Rectal smooth muscle tissue (tissue), 1 donor: Measurements from ENCODE around the gene GPR55.
A peak's percentile ranks its signal among the peaks of the same experiment; 100 is the strongest.

Source experiments
- H3K27ac ChIP-seq: one replicate; pipeline ENCODE4 v1.7.0; 2013; ENCODE audit warnings: low read depth, low read length, inconsistent platforms
- H3K27me3 ChIP-seq: one replicate; pipeline ENCODE4 v1.7.0; 2013; ENCODE audit warnings: low read length; ENCODE audit not compliant: control insufficient read depth, insufficient read depth
- H3K36me3 ChIP-seq: one replicate; pipeline ENCODE4 v1.7.0; 2013; ENCODE audit warnings: low read length; ENCODE audit not compliant: control insufficient read depth, insufficient read depth
- H3K4me1 ChIP-seq: one replicate; pipeline ENCODE4 v1.7.0; 2013; ENCODE audit warnings: low read length; ENCODE audit not compliant: control insufficient read depth, insufficient read depth
- H3K4me3 ChIP-seq: one replicate; pipeline ENCODE4 v1.7.0; 2013; ENCODE audit warnings: low read length
- H3K9ac ChIP-seq: one replicate; pipeline ENCODE4 v1.7.0; 2013; ENCODE audit warnings: low read length

Gene GPR55

DNA sequence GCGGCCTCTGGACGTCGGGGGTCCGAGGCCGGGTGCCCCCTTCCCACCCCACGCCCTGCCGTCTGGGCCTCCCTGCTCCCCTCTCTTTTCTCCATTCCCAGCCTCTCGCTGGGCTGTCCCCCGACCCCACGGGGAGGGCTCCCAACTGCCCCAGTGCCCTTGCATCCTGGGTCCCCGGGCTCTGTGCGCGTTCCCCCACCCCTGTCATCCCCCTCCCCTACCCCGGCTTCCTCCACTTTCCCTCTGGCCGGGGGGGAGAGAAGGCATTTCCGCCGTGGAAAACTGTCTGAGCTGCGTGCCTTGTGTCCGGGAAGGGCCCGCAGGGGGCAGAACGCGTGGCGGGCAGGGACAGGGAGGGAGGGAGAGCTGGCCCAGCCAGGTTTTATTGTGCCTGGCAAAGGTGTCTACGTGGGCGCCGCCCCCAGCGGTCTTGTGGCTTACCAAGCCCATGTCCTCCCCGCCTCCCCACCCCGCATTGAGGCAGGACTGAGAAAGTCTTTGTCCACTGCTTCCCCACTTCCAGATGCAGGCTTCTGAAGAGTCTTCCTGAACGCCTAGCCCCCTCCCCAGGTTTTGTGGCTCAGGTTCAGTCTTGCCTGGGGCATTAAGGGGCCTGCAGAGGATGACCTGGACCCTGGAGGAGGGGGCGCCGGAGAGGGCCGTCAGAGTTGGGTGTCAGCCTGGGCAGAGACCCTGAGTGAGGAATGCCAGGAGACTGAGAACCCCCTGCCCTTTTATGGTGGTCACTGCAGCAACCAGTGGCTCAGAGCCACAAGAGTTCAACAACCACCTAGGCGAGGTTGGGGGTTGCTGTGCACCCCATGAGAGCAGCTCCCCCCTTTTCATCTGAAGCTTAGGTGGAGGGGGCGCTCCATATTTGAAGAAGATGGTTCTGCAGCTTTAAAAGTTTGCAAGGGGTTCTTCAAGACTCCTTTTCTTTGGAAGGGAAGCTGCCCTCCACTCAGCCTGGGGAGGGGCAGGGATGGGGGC, 59.0 kb downstream of the GPR55 start:
- H3K9ac ChIP-seq: peak overlapping the region; percentile 39
- no peaks in the 10 kb centered on the region for H3K27me3 ChIP-seq
- peaks cover 42% of the 10 kb centered on the region for H3K4me1 ChIP-seq
- peak overlapping the region; percentile 74 for H3K27ac ChIP-seq
- H3K36me3 ChIP-seq: no peaks in the 10 kb centered on the region
- peak overlapping the region; percentile 85 for H3K4me3 ChIP-seq

DNA sequence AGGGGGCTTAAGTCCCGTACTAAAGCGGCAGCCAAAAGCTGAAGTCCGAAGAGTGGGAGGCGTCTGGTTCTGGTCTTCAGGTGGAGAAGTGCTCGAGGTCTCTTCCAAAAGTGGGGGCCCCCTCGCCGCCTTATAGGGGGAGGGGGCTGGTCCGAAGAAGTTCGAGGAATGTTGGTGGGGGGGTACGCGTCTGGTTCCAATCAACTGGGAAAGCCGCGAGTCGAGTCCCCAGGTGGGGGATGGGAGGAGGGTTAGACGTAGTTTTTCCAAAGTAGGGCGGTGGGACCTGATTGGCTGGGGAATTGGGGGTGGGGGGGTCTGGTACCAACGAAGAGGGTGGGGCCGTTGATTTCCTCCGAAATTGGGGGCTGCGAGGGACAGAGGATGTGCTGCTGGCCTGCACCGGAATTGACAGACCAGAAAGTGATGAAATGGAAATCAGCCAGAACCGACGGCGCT, 59.7 kb downstream of the GPR55 start:
- H3K27ac ChIP-seq: peak overlapping the region; percentile 77
- no peaks in the 10 kb centered on the region for H3K27me3 ChIP-seq
- no peaks in the 10 kb centered on the region for H3K36me3 ChIP-seq
- H3K4me3 ChIP-seq: peak overlapping the region; percentile 85
- peak overlapping the region; percentile 89 for H3K9ac ChIP-seq
- H3K4me1 ChIP-seq: peaks cover 34% of the 10 kb centered on the region

DNA sequence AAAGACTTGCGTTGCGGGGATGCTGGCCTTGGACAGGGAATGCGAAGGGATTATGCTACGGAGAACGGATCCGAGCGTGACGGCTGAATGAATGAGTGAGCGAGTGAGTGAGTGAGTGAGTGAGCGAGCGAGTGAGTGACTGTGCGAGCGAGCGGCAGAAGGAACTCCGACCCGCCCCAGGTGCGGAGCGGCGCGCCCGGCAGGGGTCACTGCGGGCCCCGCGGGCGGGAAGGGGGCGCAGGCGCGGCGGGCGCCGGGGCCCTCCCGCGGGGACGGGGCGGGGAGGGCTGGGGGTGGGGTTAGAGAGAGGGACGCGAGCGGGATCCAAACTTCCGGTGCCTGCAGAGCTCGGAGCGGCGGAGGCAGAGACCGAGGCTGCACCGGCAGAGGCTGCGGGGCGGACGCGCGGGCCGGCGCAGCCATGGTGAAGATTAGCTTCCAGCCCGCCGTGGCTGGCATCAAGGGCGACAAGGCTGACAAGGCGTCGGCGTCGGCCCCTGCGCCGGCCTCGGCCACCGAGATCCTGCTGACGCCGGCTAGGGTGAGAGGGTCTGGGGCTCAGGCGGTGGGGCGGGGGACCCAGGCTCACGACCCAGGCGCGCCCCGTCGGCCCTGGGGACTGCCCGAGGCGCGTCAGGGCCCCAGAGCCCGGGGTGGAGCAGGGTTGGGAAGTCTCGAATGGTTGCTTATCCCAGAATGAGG, 60.3 kb downstream of the GPR55 start, which contains the start of gene ITM2C:
Gene ITM2C, plus strand, starts transcription at position 338 of the 702 bp plus-strand sequence. Its CDS starts 84 bp downstream, at position 422.
- peaks cover 29% of the 10 kb centered on the region for H3K4me1 ChIP-seq

DNA sequence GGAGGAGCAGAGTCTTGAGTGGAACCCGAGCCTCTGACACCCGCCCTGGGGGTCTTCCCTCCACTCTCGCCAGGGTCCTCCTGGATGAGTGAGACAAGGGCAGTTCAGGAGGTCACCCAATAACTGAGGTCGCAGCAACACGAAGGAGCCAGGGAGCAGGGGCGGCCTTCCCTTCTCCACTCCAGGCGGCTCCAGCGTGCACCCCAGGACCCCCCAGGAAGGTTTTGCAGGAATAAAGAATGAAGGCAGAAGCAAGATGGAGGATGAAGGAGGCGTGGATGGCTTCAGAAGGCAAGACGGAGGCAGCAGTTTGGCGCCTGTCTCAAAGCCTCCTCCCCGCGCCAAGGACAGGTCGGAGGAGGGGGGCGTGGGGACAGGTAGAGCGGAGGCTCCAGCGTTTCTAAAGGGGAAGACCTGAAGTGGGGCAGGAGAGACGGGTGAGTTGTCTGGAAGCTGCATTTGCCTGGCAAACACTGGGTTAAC, 60.9 kb downstream of the GPR55 start:
- Histone ChIP-seq H3K27me3 (no peaks in the 10 kb centered on the region), H3K9ac (peak overlapping the region; percentile 49)

More for the DNA sequence above, 60.3 kb downstream of the GPR55 start, which contains the start of gene ITM2C:
- peak within 1 kb of the TSS; percentile 89 for H3K9ac ChIP-seq
- H3K27me3 ChIP-seq: no peaks in the 10 kb centered on the region
- H3K27ac ChIP-seq: peak within 1 kb of the TSS; percentile 77
- peak within 1 kb of the TSS; percentile 85 for H3K4me3 ChIP-seq
- no peaks in the 10 kb centered on the region for H3K36me3 ChIP-seq

DNA sequence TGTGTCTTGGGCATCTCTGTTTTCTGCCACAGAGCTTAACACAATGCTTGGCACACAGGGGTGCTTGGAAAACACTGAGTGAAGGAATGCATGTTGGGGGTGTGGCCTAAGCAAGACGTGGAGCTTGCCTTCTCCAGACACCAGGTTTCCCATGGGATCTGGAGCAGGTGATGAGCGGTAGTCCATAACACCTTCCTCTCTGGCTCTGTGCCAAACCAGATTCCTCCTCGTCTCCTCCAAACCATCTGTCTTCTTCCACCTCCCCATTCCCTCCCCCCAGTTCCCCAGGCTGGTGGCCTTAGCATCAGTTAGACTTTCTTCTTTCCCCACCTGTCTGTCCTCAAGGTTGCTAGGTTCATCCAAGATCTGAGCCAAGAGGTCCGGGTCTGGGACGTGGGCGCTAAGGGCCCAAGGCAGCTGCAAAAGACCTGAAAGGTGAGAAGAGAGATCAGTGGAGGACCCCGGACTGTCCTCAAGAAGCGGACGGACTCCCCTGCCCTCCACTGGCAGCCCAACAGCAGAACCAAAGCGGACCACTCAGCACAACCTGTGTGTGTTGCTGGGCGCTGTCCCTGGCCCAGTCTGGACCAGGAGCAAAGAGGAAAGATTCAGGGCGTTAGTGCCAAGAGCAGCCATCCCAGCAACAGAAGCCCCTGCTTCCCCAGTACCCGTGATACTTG, 61.5 kb downstream of the GPR55 start:
- no peaks in the 10 kb centered on the region for H3K27me3 ChIP-seq
- no peak overlapping the region for H3K27ac ChIP-seq
- H3K4me3 ChIP-seq: no peak overlapping the region
- H3K9ac ChIP-seq: no peak overlapping the region
- peaks cover 20% of the 10 kb centered on the region for H3K4me1 ChIP-seq
- H3K36me3 ChIP-seq: no peaks in the 10 kb centered on the region

More for the DNA sequence above, 60.9 kb downstream of the GPR55 start:
- H3K27ac ChIP-seq: no peak overlapping the region
- H3K36me3 ChIP-seq: no peaks in the 10 kb centered on the region
- H3K4me1 ChIP-seq: peaks cover 25% of the 10 kb centered on the region
- H3K4me3 ChIP-seq: peak overlapping the region; percentile 85

DNA sequence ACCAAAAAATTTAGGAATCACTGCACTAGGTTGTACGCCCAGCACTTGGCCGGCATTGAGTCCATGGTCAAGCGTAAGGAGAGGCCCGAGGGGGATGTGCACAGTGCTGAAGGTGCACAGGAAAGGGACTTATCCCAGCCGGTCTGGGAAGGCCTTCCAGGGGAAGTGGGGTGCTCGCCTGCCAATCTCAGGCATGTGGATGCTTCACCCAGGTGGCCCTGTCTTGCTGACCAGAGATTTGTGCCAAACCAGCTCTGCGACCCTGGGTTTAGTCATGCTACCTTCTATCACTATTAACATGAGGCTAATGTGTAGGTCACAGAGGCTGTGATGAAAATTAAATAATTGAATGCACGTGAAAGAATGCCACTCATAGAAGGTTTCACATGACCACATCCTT, 62.0 kb downstream of the GPR55 start:
- Histone ChIP-seq H3K36me3 (no peaks in the 10 kb centered on the region), H3K27me3 (no peaks in the 10 kb centered on the region), H3K4me3 (no peak overlapping the region), H3K9ac (no peak overlapping the region), H3K4me1 (peaks cover 14% of the 10 kb centered on the region), H3K27ac (no peak overlapping the region)

DNA sequence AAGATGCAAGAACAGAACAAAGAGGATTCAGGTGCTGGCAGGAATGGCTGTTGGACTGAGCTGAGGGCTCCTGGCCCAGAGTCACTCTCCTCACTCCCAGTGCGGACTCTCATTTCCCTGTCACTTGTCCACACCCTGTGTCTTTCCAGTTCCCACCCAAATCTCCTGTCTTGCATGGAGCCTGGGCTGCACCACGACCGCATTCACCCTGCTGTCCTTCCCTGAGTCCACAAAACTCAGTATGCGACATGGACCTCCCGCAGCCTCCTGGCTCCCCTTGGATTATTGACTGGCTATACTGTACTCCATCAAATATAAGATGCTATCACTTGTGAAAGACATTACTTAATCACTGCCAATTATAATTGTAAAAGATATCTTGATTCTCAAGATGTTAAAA, 62.8 kb downstream of the GPR55 start:
- H3K4me1 ChIP-seq: peaks cover 13% of the 10 kb centered on the region
- H3K27me3 ChIP-seq: no peaks in the 10 kb centered on the region
- H3K27ac ChIP-seq: no peak overlapping the region
- H3K4me3 ChIP-seq: no peak overlapping the region
- H3K9ac ChIP-seq: no peak overlapping the region
- H3K36me3 ChIP-seq: no peaks in the 10 kb centered on the region

DNA sequence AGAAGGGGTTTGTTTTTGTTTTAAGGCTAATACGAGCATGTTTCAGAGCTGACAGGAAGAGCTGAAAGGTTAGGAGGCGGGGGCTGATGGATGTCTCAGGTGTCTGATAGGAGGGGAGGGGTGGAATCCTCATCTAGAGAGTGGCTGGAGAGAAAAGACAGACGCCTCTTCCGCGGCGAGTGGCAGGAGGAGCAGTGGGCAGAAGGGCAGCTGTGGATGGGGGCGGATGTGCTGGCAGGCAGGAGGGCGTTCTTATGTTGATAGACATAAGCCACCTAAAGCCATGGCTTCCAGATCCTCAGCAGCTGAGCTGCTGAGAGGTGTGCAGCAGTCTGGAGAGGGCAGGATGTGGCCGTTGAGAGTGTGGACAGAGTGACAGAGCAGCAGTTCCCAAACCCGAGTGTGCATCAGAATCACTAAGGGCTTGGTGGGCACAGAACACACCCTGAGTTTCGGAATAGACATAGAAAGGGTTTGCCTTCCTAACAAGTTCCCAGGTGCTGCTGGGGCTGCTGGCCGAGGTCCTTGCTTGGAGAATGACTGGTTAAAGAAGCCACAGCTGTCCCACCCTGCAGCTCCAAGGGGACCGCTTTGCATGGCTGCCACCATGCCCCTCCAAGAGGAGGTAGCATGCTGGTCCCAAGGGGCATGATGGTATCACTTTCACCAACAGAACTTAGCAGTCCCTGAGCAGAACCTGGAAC, 63.3 kb downstream of the GPR55 start:
- Histone ChIP-seq H3K27ac (no peak overlapping the region), H3K36me3 (no peaks in the 10 kb centered on the region), H3K4me3 (no peak overlapping the region), H3K4me1 (peaks cover 7% of the 10 kb centered on the region), H3K27me3 (no peaks in the 10 kb centered on the region), H3K9ac (no peak overlapping the region)
